ENCODE data around the gene WWC1. TPM values are rescaled to one million over a fixed set of nuclear protein-coding genes. Genes with fewer than 3 reads are reported as not detected.

Gene WWC1
- total RNA-seq, 1 donor from 2014 or later, result 13.7 TPM

- H3K4me1 Mint-ChIP-seq, result no peaks in the 10 kb centered on the region
- H3K27ac Mint-ChIP-seq (ENCODE audit: unreplicated experiment), result no peak overlapping the region
- no peaks in the 10 kb centered on the region for H3K27me3 Mint-ChIP-seq (ENCODE audit: low read depth)
- TF ChIP-seq, protein P1, sequence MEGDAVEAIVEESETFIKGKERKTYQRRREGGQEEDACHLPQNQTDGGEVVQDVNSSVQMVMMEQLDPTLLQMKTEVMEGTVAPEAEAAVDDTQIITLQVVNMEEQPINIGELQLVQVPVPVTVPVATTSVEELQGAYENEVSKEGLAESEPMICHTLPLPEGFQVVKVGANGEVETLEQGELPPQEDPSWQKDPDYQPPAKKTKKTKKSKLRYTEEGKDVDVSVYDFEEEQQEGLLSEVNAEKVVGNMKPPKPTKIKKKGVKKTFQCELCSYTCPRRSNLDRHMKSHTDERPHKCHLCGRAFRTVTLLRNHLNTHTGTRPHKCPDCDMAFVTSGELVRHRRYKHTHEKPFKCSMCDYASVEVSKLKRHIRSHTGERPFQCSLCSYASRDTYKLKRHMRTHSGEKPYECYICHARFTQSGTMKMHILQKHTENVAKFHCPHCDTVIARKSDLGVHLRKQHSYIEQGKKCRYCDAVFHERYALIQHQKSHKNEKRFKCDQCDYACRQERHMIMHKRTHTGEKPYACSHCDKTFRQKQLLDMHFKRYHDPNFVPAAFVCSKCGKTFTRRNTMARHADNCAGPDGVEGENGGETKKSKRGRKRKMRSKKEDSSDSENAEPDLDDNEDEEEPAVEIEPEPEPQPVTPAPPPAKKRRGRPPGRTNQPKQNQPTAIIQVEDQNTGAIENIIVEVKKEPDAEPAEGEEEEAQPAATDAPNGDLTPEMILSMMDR (conservative IDR thresholded peaks at IDR 0.05), result no peak
- no peaks in the 10 kb centered on the region for H3K9me3 Mint-ChIP-seq
- peaks cover 1% of the 10 kb centered on the region for H3K36me3 Mint-ChIP-seq (ENCODE audit: low read depth)
- DNase-seq (ENCODE audit: low read depth, low spot score), result no peak
- no peak overlapping the region for H3K4me3 Mint-ChIP-seq
These were observed 132.5 kb downstream of the WWC1 start for GRCh38 chr5:168423971-168424370.

DNA sequence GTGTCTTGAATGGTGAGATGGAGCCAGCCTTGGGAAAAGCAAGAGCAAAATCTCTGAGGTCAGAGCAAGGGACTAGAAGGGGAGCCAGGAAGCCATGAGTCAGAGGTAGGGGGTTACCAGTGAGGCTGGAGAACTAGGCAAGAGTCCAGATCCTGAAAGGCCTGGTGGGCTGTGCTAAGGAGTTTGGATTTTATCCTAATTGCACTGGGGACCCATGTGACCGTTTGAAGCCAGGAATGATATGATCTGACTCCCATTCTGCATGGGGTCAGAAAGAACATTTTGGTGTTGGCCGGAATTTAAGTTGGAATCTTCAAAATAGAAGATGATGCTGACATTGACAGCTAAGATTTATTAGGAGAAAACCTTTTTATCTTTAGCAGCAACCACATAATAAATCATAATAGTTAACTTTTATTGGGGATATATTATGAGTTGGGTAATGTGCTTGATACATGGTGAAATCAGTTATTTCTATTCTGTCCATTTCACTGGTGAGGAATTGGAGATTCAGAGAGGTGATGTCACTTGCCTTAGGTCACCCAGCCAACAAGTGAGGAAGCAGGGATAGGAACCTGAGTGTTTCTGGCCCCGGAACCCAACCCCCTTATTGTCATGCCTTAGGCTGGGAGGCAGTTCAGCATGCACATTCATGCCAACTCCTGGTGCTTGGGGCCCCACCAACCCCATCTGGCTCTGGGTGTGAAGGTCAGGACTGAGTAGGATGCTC is 133.3 kb downstream of the WWC1 start:
- Mint-ChIP-seq H3K9me3 (no peaks in the 10 kb centered on the region), H3K27ac (ENCODE audit: unreplicated experiment) (no peak overlapping the region), H3K27me3 (ENCODE audit: low read depth) (no peaks in the 10 kb centered on the region), H3K4me1 (no peaks in the 10 kb centered on the region), H3K4me3 (no peak overlapping the region), H3K36me3 (ENCODE audit: low read depth) (peaks cover 2% of the 10 kb centered on the region)
- TF ChIP-seq, protein P1 (conservative IDR thresholded peaks at IDR 0.05), result no peak
- DNase-seq (ENCODE audit: low read depth, low spot score), result no peak

- no peak for DNase-seq (ENCODE audit: low read depth, low spot score)
- peaks cover 2% of the 10 kb centered on the region for H3K36me3 Mint-ChIP-seq (ENCODE audit: low read depth)
- H3K27ac Mint-ChIP-seq (ENCODE audit: unreplicated experiment), result peak overlapping the region; percentile 57
- TF ChIP-seq, protein P1 (conservative IDR thresholded peaks at IDR 0.05), result no peak
- no peaks in the 10 kb centered on the region for H3K4me1 Mint-ChIP-seq
- no peaks in the 10 kb centered on the region for H3K9me3 Mint-ChIP-seq
- H3K4me3 Mint-ChIP-seq, result no peak overlapping the region
- no peaks in the 10 kb centered on the region for H3K27me3 Mint-ChIP-seq (ENCODE audit: low read depth)
These were observed 134.8 kb downstream of the WWC1 start for GRCh38 chr5:168426007-168426863.

DNA sequence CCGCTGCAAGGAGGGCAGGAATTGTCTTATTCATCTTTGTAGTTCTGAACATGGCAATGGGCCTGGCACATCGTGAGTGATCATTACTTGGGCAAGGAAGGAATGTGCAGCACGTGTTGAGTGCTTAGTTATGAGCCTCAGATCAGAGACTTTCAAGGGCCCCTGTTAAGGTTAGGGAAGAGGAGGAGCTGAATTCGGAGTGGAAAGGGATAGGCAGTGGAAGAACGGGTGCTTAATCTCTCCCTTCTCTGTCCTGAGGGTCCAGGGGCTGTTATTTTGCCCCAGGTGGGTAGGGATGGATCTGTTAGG is 135.4 kb downstream of the WWC1 start:
- Mint-ChIP-seq H3K36me3 (ENCODE audit: low read depth) (peaks cover 2% of the 10 kb centered on the region), H3K27me3 (ENCODE audit: low read depth) (no peaks in the 10 kb centered on the region), H3K4me3 (no peak overlapping the region), H3K9me3 (no peaks in the 10 kb centered on the region), H3K4me1 (no peaks in the 10 kb centered on the region), H3K27ac (ENCODE audit: unreplicated experiment) (peak overlapping the region; percentile 57)
- TF ChIP-seq, protein P1 (conservative IDR thresholded peaks at IDR 0.05), result no peak
- DNase-seq (ENCODE audit: low read depth, low spot score), result no peak

DNA sequence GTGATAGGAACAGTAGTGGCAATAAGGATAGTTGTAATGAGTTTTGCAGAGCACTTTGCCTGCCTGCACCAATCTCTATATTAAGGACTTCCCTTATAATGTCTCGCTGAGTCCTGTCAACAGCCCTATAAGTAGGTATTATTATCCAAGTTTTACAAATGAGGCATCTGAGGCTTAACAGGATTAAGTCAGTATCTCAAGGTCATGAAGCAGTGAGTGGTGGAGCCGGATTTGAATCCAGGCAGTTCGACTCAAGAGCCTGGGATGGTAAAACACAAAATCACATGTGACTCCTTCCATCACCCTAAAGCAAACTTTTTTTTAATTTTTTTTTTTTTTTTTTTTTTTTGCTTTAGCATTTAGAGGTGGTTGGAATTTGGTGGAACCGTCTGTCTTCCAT is 135.8 kb downstream of the WWC1 start:
- H3K4me3 Mint-ChIP-seq, result no peak overlapping the region
- no peaks in the 10 kb centered on the region for H3K27me3 Mint-ChIP-seq (ENCODE audit: low read depth)
- peaks cover 2% of the 10 kb centered on the region for H3K36me3 Mint-ChIP-seq (ENCODE audit: low read depth)
- no peaks in the 10 kb centered on the region for H3K9me3 Mint-ChIP-seq
- no peak overlapping the region for H3K27ac Mint-ChIP-seq (ENCODE audit: unreplicated experiment)
- no peak for DNase-seq (ENCODE audit: low read depth, low spot score)
- TF ChIP-seq, protein P1 (conservative IDR thresholded peaks at IDR 0.05), result no peak
- H3K4me1 Mint-ChIP-seq, result no peaks in the 10 kb centered on the region

Data from neural crest cell (in vitro differentiated cells).